ENCODE data around the gene DTNB.

Gene DTNB

DNA sequence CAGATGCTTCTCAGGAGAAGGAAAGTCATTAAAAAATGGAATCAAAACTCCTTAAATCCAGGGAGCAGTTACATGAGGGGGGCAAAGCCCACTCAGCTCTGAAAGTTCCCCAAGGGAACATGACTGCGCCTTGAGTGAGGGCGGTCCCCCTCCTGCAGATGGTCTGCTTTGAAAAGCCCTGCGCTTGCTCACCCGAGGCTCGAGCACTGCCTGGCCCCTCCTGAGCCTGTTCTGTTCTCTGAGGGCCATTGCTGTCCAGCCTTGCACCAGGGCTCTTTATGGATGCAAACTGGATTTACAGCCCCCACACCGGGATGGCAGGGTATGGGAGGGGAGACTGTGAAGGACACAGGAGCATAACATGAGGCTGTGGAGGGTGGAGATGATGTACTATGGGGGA is 293.8 kb downstream of the DTNB start:
- DNase-seq, result no peak

DNA sequence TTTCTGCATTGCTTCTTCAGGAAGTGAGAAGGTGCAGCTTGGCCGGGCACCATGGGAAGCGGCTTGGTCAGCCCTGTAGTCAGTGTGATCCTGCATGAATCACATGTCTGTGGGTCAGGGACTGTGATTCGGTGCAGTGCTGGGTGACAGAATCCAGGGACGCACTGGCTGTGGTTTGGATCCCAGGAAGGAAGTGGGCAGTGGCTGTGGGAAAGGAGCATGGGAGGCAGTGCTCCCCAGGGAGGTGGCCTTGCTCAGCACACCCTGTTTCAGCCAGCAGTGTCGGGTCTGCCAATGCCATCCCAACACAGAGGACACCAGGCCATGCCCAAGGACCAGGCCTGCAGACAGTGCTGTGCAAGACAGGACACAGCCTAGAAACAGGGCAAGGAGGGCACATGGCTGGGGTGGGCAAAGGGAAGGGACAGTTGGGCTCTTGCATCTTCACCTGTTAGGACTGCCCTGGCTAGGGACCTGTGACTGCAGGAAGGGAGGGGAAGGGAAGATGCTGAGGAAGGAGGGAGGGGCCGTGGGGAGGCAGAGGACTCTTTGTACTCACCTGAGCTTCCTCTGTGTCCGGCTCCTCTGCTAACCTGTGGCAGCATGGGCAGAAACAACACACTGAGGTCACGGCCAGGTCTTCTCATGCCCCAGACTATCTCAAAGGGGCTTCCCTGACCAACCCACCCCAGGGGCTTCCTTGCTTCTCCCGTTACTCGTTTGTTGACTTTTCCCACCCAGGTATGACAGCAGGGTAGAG is 294.5 kb downstream of the DTNB start:
- no peak for DNase-seq

DNA sequence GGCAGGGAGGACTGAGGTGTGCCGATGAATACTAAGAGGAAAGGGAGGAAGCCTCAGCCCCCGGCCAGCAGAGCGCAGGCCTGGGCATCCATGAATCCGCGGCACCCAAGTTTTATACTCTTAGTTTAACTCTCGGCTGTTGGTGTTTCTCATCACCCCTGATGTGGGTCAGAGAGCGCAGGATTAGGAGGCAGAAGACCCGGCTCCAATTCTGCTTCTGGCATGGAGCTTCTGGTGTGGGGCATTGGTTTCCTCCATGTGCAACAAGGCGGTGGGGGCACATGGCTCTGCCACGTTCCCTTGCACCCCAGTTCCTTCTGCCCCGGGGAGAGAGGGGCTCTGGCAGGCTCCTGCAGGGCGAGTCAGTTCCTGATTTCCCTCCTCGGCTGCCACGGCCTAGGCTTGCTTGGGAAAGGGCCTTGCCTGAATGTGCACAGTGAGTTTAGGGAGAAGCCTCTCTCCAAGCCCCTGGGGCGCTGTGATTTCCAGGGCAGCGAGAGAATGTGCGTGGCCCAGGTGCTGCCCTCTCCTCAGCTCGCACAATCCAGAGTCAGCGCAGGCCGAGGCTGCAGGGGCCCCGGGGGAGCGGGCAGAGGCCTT is 295.5 kb downstream of the DTNB start:
- no peak for DNase-seq

DNA sequence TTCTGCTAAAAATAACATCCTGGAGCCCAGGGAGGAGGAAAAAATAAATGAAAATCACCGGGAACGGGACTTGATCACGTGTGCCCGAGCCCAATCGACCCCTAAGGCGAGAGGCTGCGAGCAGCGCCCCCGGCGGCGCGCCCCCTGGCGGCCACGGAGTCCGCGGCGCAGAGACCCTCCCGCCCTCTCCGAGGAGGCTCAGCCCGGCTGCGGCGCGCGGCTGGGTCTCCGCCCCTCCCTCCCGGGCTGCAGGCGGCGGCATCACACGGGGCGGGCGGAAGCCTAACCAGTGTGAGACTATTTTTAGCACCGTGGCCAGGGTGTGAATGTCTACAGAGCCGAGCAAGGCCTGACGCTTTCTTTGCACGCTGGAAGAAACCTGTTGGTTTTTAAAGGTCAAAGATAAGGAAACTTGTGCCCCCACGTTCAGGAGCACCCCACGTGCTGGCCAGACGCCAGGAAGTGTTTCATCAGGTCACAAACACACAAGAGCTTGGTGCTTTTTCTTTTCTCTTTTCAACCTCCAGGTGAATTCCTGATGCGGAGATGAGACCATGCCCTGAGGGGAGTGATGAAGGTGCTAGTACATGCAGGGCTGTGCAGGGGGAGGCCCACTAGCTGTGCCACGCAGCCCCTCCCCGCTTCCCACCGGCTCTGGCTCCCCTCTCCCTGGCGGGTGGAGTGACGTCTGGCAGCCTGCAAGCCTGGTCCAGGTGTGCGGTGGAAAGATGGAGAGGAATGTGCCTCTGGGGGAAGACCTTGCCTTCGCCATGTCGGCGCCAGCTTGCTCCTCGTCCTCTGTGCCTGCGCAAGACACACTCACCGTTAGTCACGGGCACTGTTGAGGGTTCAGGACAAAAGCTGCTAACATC is 296.4 kb downstream of the DTNB start:
- DNase-seq, result peak; percentile 71

DNA sequence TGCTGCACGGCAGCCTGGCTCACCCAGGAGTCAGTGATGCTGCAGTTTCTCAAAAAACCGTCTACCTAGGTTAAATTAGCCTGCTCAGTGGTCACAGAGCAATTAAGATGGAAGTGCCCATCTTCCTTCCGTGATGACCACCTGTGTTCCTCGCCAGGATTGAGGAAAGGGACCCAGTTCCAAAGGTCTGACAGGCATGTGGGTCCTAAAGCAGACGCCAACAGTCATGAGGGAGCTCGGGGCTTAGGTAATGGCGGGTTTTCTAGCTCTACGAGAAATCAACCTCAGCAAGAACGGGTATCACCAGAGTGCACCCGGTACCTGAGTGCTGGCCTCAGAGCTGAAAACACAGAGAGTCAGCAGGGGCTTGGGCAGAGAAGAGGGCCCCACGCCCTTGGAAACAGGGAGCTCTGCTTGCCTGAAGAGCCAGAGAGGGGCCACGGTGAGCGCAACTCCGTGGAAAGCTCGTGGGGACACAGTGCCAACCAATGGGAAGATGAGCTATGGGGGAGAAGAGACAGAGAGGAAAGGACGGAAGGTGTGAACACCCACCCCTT is 297.3 kb downstream of the DTNB start:
- DNase-seq, result no peak

DNA sequence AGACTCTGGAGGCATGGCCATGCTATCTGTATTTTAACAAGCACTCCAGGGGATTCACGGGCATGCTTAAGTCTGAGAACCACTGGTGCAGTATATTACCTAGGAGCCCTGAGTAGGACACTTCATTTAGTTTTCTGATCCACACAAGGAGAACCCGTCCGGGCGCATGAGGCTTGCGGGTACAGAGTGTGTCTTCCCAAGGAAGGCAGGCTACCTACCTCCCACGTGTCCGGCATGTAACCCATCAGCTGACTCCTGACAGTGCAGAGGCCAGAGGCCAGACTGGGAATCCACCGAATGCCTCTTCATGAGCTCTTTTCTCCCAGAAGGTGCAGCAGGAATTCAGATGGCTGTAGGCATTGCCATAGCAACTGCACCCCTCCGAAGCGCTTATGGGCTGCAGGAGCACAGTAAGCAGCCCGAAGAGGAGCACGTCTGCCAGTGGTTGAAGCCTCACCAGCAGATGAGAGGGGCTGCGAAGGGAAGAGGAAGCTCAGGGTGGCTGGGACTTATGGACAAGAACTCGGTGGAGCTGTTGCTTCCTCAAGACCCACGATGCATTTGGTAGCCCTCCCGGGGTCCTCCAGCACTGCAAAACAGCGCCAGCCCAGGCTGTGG is 297.9 kb downstream of the DTNB start:
- DNase-seq, result no peak

DNA sequence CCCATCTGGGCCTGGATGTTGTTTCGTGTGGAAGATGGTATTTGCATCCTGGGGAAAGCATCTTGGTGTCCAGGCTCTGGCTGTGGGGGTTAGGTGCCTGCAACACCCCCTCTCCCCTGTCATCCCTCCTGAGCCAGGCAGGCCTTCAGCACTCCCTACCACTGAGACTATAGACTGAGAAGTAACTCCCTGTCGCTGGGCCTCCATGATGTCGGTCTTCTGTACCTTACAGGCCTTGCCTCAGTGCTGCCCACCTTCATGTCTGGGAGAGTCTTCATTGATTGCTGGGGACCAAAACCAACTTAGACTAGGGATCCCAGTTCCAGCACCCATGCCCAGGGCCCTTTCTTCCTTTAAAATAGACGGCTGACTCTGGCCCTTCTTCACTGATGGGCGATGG is 298.6 kb downstream of the DTNB start:
- DNase-seq, result no peak

DNA sequence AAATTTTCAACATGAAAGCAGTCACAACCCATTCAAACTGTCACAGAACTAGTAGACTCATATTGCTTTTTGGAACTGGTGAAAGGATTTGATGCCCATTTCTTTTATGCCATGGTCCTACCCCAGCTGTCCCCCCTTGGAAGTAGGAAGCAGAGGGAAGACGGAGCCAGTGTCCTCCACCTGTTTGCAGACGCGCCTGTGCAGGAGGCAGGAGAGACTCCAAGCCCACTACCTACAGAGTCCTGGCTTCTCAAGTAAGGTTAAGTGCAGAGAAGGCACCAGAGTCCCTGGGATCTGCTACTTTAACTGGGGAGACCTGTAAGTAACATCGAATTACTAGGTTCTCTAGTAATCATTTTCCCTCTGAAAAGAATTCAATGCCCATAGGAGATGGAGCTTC is 299.0 kb downstream of the DTNB start:
- DNase-seq, result no peak

DNA sequence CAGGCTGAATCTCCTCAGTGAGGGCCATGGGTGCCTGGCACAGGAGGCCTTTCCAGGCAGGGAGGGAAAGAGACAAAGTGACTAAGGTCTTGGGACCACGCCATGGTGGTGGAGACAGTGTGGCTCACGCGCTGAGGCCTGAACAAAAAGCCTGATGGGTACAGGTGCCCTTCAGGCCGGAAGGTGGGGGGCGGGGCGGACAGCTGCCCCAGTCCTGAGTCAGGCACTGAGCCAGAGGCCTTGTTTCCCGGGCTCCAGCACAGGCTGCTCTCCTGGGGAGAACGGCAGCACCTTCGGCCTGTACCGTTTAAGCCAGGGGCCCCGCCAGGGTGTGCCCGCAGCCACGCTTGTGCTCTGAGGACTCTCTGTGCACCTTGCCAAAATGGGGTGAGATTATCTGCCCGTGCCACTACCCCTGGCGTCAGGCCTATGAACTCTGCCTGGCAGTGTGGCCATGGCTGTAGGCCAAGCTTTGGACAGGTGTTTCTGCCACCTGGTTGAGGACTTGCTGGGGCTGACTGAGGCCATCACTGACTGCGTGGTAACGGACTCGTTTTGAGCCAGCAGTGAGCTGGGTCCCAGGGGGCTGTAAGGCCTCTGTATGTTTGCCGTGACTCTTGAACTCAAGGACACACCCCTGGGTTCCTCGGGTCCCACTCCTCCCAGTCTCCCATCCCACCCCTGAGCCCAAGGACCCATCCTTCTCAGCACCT is 300.0 kb downstream of the DTNB start:
- no peak for DNase-seq

DNA sequence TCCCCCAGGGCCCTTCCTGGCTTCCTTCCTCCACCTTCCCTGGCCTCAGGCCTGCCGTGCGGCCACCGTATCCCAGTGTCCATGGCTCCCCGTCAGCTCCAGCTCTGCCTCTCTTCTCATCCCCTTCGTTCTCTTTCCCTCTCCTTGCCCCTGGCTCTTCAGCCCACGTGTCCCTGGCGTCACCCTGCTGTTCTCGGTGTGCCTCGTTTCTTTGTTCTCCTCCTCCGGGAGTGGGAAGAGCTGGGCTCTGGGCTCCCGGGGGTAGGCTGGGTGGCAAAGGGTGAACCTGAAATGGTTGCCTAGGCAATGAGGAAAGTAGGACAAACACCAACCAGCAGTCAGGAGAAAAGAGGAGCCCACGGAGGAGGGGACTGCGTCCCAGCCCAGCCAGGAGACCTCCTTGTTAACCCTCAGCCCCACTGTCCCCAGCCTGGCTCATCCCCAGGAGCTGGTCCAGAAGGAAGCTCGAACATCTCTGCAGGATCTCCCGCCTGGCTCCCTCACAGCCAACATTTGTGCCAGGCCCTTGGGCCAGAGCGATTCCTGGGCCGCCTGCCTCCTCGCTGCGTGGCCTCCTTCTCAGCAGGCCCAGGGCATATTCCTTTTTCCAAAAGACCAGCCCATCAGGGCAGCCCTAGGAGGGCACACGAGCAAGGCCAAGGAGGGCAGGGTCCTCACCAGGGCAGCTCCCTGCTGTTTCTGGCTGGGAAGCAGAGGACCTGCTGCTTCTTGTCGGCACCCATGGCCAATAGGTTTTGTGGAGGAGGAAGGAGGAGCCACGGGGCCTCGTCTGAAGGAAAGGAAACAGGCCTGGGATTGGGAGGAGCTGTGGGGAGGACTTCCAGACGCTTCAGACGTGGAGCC is 300.7 kb downstream of the DTNB start:
- no peak for DNase-seq

DNA sequence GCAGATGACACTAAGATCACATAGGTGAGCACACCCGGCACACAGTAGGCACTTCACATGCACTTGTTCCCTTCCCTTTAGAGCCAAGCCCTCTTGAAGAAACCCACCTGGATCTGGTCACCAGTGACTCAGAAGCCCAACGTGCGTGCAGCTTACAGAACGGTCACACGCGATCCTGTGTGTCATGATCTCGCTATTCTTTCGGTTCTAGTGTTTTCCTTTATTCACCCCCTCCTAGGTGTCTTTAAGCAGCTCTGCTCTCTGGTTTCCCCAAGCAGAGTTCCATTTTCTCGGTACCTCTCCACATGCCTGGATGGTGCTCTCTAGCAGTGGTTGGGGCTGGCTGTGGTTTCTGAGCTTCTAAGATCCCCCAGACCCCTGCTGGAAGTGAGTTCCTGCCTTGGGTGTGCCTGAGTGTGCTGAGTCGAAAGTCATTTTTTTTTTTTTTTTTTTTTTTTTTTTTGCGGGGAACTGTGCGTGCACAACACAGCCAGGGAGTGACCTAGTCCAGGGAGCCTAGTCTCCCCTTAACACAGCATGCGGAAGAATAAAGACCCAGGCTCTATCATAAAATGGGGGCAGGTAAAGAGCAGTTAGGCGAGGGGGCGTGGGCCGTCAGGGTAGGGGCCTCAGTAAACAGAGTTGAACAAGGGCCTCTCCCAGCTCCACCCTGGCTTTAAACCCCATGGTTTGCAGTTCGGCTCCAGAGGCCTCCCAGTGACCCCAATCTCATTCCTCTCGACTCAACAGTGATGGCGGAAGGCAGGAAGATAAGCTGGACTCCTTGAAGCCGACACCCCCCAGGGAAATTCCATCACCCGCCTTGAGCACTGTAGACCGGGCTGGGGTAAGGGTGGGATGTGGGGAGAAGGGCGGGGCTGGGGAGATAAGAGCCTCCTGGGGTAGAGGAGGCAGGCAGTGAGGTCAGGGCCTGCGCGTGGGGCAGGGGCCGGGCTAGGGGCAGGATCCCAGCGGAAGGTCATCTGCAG is 301.8 kb downstream of the DTNB start:
- DNase-seq, result no peak

DNA sequence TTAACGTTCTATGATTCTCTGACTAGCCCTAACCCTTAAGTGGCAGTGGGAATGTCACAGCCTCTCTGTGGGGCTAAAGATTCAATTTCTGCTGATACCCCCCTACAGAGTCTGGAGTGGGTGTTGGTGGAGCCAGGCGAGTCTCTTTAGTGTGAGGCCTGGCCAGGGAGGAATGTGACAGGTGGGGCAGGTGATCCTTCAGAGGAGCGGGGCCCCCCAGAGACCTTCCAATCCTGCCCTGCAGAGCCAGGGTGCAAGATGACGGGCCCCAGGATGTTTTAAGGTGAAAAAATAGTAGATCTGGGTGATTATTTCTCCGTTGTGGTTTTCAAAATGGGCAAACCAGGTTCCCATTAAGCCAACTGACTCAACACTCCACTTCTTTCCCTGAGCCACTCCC is 303.5 kb downstream of the DTNB start:
- no peak for DNase-seq

DNA sequence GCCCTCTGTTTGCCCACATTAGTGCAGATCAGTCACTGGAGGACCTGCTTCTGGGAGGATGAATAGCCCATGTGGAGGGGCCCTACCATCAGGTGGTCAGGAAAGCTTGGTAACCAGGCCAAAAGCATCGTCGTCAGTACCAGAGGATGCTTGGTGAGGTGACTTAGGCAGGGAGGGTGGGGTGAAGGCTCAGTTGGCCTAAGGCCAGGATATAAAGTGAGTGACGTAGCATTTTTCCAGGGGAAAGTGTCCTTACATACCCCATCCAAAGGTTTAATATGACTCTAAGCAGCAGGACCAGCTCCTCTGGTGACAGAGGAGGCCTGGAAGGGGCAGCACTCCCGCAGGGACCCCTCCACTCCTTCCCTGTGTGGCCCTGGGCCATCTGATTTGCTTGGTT is 303.9 kb downstream of the DTNB start:
- no peak for DNase-seq

DNA sequence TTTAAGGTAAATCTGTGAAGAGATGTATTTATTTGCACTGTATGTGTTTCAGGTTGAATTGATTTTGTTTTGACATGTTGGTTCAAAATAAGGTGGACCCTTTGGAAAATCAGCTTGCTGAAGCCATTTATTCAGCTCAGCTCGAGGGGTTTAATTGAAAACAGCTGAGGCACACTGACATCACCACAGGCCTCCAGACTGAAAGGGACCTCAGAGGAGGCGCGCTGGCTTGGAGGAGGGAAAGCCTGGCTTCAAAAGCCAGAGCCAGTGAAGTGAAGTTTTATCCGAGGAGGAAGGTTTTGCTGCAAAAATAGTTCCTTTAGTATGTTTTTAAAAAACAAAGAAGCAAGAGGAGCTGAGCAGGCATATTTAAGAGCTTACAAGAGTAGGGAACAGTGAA is 304.7 kb downstream of the DTNB start:
- no peak for DNase-seq

DNA sequence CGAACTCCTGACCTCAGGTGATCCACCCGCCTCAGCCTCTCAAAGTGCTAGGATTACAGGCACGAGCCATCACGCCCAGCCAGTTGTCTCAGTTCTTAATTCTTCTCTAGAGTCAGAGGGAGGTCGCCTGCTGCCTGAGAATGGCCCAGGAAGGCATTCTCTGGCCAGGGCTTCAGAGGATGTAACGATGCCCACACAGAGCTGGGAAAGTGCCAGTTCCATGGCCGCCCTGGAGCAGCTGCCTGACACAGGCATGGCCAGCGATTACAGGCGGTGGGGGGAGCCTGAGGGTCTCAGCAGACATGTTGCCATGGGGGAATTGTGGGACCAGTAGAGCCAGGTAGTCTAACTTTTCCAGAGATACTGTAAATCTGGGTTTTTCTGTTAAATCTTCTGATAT is 306.1 kb downstream of the DTNB start:
- no peak for DNase-seq

DNA sequence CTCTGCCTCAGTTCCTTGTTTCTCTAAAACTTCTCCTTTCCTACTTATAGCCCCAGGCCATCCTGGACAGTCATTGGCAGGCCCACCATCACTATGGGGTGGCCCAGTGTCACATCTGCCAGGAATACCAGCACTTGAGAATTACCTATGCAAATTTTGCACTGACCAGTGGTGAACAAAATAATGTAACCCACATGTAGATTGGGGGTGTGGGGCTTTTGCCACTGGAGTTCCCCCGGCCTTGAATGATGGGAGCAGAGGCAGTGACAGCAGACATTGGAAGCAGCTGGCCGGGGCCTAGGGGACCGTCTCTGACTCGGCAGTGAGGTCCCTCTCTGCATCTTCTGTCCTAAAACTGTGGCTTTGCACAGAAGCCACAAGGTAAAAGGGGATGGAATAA is 306.7 kb downstream of the DTNB start:
- no peak for DNase-seq

DNA sequence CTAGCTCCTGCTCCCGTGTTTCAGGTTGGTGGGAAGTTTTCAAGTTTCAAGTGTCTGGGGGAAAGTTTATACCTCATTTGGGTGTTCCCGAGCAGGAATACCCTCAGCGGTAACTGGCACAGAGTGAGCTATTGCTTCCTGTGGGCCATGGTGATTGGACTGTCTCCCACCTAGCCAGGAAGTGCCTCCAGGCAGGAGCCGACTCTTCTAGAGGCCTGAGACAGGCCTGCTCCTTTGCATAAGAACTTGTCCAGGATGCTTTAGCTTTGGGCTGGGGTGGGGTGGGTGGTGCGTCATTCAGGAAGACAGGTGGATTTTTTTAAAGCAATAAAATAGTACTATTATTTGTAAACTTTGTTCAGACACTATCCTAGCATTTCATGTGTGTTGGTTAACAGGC is 308.1 kb downstream of the DTNB start:
- peak; percentile 34 for DNase-seq

DNA sequence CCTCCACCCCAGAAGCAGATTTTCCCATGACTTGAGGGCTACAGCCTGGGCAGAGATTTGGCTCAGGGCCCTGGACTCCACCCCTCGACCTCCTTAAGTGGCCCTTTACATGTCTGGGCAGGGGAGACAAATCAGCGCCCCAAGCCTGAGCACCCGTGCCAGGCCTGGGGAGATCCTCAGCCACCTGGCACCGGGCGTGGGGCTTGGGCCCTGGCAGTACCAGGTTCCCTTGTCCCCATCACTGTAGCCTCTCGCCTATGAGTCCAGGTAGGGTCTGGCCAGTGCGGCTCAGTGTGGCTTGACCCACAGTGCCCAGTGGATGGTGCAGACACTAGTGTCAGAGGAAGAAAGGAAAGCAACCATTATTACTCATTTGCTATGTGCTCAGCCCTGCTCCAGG is 309.6 kb downstream of the DTNB start:
- DNase-seq, result no peak

DNA sequence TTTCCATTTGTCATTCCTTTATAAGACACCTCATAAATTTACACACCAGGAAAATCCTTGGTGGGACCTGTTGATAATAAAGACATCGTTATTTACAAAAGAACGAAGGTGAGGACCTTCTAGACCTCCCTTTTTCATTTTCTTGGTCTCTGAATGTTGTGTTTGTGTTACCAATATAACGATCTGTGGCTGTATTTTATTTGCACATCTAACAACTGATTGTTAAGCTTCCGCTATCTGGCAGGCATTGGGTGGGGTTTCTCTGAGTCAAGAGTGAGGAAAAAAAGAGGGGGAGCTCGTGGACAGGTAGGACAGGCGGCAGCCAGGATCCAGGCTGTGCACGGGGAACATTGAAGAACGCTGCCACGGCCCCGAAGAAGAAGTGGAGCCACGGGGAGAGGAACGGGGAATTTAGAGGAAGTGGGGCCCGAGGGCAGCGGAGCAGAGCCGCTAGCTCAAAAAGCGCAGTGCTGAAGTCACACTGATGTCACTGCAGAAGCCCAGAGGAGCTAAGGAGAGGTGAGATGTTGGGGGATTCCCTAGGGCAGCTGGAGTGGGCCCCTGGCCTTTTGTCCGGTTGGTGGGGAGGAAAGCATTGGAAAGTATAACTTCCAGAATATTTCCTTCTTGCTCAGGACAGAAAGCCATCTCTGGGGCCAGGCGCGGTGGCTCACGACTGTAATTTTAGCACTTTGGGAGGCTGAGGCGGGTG is 310.8 kb downstream of the DTNB start:
- DNase-seq, result no peak

DNA sequence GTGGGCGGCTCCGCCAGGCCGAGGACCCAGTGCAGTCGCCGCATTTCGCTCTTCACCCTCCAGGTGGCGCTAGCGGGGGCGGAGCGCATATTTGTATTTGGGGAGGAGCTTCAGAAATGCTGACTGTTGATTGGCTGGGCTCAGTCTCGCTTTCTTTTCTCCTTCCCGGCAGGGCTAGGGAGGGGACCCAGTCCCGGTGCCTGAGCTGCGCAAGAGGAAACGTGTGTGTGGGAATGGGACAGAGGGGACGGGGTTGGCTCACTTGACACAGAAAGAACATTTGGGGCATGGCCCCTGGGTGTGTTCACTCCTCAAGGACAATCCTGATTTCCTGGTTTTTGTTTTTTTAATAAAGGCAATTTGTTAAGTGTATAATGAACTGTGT is 311.3 kb downstream of the DTNB start:
- DNase-seq, result peak; percentile 51
